ENCODE results near the gene CRYBA2. TPM values are rescaled to one million over a fixed set of nuclear protein-coding genes. Genes with fewer than 3 reads are reported as not detected.

The CRYBA2 gene
- total and polyA plus RNA-seq, 2 experiments from 2014 or later, result not detected

- no peak overlapping the region for H3K4me3 Mint-ChIP-seq
- Histone ChIP-seq H4K20me1 (replicated peaks; ENCODE audit: insufficient read depth) (no peaks in the 10 kb centered on the region), H3K4me3 (no peak overlapping the region), H3F3A (replicated peaks; ENCODE audit: low read depth) (no peaks in the 10 kb centered on the region), H3K27me3 (ENCODE audit: insufficient read depth) (no peaks in the 10 kb centered on the region), H3K9me2 (ENCODE audit: insufficient read depth) (no peaks in the 10 kb centered on the region), H3K4me1 (ENCODE audit: insufficient read depth) (no peaks in the 10 kb centered on the region), H2AFZ (0 out of 2 replicates have a peak overlapping the region, but pooled peaks have one; percentile 28), H3K4me2 (no peak overlapping the region), H3K79me2 (replicated peaks; ENCODE audit: insufficient read depth) (no peaks in the 10 kb centered on the region), H3K36me3 (ENCODE audit: insufficient read depth) (no peaks in the 10 kb centered on the region), H3K27ac (ENCODE audit: low read depth) (no peak overlapping the region)
- no peak for DNase-seq (ENCODE audit: low spot score)
- no peaks in the 10 kb centered on the region; the same call in 2 of the 3 replicates for H3K9me3 Mint-ChIP-seq
- H3K27me3 Mint-ChIP-seq (ENCODE audit: insufficient read depth, low read depth, poor library complexity), result peaks cover 14% of the 10 kb centered on the region
- H3K27ac Mint-ChIP-seq, result no peak overlapping the region
- ATAC-seq, result no peak
- H3K36me3 Mint-ChIP-seq (ENCODE audit: low read depth), result no peaks in the 10 kb centered on the region
- H3K4me1 Mint-ChIP-seq, result peaks cover 3% of the 10 kb centered on the region; the same call in 2 of the 3 replicates
- no peak for TF ChIP-seq ETS1 (IDR thresholded peaks at IDR 0.05)
- TF ChIP-seq CREB1 (CRISPR knock-in tag; IDR thresholded peaks at IDR 0.05; ENCODE audit: low read depth), result no peak
- TF ChIP-seq ZNF331 (CRISPR knock-in tag; IDR thresholded peaks at IDR 0.05; ENCODE audit: low read depth), result no peak
- TF ChIP-seq STAT1 (IDR thresholded peaks at IDR 0.05; ENCODE audit: unreplicated experiment), result no peak
- no peak for TF ChIP-seq REST (IDR thresholded peaks at IDR 0.05; ENCODE audit: unreplicated experiment)
- no peak for TF ChIP-seq JUNB (IDR thresholded peaks at IDR 0.05; ENCODE audit: unreplicated experiment)
- TF ChIP-seq ZNF462 (CRISPR knock-in tag; IDR thresholded peaks at IDR 0.05), result no peak
- TF ChIP-seq EZH2 (IDR thresholded peaks at IDR 0.05; ENCODE audit: low read depth, unreplicated experiment), result no peak
- no peak for TF ChIP-seq POLR2AphosphoS5 (IDR thresholded peaks at IDR 0.05; ENCODE audit: low read depth)
- TF ChIP-seq NANOG (IDR thresholded peaks at IDR 0.05; ENCODE audit: borderline replicate concordance), result no peak
- TF ChIP-seq ZNF114 (CRISPR knock-in tag; IDR thresholded peaks at IDR 0.05), result no peak
- no peak for TF ChIP-seq CTCF (conservative IDR thresholded peaks at IDR 0.05; ENCODE audit: low read depth in 2 of 2)
- no peak for TF ChIP-seq EZH2phosphoT487 (IDR thresholded peaks at IDR 0.05; ENCODE audit: unreplicated experiment)
These were observed 39.0 kb upstream of the CRYBA2 start for GRCh38 chr2:219032051-219032745.
